PFSK-1 (cell line): Measurements from ENCODE around the gene LRRC27.

Experiments used
- POLR2AphosphoS5 ChIP-seq: IDR thresholded peaks from 2 replicates; pipeline ENCODE4 v1.6.1; 2012; ENCODE audit warnings: low read depth, mild to moderate bottlenecking, control low read depth, low read length, moderate library complexity
- TAF1 ChIP-seq: IDR thresholded peaks from 2 replicates; pipeline ENCODE4 v1.6.1; 2012; ENCODE audit warnings: low read length, control low read depth, borderline replicate concordance; ENCODE audit not compliant: insufficient read depth
- TF ChIP-seq, protein P1 (sequence below), 2 experiments: IDR thresholded peaks; 2 replicates each; pipeline versions ENCODE4 v1.6.1 to v1.8.0; 2011 to 2012; ENCODE audit warnings: low read depth in 2 of 2, low read length in 2 of 2, control low read depth in 1 of 2, inconsistent platforms in 1 of 2, mild to moderate bottlenecking in 1 of 2, moderate library complexity in 1 of 2; ENCODE audit not compliant: insufficient read depth in 1 of 2

DNA sequence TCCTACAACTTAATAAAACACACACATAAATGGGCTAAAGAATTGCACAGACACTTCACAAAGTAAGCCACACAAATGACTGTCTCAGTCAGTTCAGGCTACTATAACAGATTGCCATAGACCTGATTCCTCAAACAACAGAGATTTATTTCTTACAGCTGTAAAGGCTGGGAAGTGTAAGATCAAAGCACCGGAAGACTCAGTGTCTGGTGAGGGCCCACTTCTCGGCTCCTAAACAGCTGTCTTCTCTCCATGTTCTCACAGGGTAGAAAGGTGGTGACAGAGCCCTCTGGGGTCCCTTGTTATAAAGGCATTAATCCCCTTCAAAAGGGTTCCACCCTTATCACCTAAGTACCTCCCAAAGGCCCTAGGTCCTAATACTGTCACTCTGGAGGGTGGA, 42.6 kb upstream of the LRRC27 start:
- TF ChIP-seq POLR2AphosphoS5 (no peak), TAF1 (no peak)
- TF ChIP-seq, protein P1, sequence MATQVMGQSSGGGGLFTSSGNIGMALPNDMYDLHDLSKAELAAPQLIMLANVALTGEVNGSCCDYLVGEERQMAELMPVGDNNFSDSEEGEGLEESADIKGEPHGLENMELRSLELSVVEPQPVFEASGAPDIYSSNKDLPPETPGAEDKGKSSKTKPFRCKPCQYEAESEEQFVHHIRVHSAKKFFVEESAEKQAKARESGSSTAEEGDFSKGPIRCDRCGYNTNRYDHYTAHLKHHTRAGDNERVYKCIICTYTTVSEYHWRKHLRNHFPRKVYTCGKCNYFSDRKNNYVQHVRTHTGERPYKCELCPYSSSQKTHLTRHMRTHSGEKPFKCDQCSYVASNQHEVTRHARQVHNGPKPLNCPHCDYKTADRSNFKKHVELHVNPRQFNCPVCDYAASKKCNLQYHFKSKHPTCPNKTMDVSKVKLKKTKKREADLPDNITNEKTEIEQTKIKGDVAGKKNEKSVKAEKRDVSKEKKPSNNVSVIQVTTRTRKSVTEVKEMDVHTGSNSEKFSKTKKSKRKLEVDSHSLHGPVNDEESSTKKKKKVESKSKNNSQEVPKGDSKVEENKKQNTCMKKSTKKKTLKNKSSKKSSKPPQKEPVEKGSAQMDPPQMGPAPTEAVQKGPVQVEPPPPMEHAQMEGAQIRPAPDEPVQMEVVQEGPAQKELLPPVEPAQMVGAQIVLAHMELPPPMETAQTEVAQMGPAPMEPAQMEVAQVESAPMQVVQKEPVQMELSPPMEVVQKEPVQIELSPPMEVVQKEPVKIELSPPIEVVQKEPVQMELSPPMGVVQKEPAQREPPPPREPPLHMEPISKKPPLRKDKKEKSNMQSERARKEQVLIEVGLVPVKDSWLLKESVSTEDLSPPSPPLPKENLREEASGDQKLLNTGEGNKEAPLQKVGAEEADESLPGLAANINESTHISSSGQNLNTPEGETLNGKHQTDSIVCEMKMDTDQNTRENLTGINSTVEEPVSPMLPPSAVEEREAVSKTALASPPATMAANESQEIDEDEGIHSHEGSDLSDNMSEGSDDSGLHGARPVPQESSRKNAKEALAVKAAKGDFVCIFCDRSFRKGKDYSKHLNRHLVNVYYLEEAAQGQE (IDR thresholded peaks at IDR 0.05; ENCODE audit: insufficient read depth in 1 of 2, low read depth in 2 of 2, low read length in 2 of 2) = no peak
